NCI-H69 (cell line): Measurements from ENCODE around the gene PDE6B.

ENCODE experiments used
- DNase-seq: peaks from one replicate; lab custom pipeline; 2025; lab: John Stamatoyannopoulos, UW

PDE6B gene

DNA sequence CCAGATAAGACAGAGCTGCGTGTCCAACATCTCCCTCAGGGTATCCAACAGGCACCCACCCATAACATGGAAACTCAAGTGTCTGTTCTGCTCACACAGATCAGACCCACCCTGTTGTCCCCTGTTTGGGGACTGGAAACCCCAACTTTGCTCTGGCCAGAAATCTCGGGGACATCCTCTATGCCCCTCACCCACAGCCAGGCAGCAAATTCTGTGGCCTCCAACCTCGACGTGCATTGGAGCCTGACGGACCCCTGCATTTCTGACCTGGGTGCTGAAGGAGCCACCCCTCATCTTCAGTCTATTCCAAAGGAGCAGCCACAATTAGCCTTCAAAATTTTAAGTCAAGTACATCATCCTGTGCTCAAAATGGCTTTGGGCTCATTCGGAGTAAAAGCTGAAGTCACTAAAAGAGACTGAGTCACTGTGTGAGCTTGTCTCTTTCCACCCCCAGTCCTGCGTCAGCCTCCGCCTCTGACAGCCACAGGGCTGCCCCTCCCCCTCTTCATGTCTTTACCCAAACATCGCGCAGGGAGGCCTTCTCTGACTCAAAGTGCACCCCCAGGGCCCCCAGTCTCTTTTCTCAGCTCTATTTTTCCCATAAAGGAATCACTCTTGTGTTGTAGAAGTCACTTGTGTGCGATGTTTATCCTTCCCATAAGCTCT lies 24.4 kb upstream of the PDE6B start:
- DNase-seq, result no peak

DNA sequence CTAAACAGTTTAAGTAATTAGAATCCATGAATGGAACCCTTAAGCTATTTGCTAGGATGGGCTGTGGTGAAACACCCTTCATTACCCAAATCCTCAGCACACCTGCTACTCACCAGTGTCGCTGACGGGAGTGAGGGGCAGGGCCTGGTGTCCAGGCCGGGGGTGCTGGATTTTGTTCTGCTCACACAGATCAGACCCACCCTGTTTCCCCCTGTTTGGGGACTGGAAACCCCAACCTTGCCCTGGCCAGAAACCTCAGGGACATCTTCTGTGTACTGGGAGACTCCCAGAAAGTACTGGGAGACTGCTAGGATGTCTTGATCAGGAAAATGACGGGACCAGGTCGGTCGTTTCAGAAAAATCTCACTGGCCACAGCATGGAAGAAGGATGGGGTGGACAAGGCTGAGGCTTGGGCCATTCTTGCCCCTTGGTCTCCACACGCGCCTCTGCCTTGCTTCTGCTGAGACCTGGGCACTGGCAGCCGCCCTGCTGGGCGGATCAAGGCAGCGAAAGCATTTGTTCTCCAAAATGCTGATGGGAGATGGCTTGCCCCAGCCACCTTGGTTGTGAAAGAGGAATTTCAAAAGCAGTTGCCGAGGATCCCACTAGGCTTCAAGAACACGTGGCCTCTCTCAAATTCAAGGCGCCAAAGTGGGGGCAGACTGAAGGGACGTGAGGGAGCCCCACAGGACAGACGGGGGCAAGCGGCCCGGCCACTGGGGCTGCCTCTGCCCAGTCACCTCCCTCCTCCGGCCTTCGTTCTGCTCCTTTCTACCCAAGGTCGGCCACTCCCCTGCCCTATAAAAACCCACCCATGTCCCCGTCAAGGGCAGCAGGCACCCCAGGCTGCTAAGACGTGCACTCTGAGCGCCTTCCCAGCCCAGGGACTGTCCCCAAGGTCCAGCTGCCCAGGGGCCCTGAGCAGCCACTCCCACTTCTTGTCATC lies 23.5 kb upstream of the PDE6B start:
- no peak for DNase-seq

DNA sequence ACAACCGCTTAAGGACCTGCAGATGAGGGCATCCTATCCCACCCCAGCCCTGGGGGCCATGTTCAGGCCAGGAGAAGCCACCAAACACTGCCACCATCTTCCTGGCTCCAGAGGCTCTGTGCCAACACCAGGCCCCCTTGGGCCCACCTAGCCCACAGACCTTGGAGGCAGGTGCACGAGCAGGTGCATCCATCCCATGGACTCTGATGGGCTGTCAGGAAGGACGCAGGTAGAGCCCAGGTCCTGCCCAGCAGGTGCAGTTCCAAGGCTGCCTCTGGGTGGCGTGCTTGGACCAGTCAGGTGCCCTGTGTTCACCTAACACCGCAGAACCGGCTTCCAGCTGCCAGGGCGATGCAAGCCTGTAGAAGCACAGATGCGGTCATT lies 22.8 kb upstream of the PDE6B start:
- peak; percentile 66 for DNase-seq

DNA sequence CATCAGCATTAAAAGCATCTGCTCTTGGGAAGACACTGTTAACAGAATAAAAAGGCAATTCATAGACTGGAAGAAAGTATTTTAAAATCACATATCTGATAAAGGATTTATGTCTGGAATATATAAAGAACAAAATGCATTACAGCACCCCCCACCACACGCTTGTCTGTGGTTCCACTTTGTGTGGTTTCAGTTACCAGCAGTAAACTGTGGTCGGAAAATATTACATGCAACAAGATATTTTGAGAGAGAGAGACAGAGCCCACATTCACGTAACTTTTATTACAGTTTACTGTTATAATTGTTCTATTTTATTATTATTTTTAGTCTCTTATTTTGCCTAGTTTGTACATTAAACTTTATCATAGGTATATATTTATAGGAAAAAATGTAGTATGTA lies 21.2 kb upstream of the PDE6B start:
- DNase-seq, result no peak

DNA sequence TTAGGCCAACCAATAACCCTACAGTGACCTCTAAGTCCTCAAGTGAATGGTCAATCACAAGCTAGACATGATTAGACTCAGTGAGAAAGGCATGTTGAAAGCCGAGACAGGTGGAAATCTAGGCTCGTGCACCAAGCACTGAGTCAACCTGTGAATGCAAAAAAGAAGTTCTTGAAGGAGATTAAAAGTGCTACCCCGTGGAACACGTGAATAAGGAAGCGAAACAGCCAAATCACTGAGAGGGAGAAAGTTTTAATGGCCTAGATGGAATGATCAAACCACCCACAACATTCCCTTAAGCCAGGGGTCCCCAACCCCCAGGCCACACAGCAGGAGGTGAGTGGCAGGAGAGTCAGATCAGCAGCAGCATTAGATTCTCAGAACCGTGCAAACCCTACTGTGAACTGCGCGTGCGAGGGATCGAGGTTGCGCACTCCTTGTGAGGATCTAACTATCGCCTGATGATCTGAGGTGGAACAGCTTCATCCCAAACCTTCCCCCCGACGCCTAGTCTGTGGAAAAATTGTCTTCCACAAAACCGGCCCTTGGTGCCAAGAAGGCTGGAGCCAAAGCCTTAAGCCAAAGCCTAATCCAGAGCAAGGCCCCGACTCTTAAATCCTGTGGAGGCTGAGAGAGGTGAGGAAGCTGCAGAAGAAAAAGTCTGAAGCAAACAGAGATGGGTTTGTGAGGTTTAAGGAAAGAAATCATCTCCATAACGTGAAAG lies 19.5 kb upstream of the PDE6B start:
- no peak for DNase-seq

DNA sequence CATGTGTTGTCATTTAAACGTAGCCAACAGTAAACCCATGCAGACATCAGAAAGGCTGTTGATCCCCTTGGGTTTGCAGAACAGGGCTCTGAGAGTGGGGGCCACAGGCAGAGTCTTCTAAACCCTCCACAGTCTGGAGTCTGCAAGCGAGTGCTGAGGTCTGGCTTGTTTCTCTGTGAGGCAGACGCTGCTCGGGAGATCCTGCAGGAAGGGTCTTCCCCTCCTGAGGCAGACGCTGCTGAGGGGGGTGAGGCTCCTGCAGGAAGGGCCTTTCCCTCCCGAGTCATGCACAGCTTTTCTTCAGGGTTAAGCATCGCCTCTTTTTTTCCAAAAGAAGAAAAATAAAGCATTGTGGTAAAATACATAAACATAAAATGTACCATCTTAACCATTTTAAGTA lies 17.1 kb upstream of the PDE6B start:
- DNase-seq, result no peak

DNA sequence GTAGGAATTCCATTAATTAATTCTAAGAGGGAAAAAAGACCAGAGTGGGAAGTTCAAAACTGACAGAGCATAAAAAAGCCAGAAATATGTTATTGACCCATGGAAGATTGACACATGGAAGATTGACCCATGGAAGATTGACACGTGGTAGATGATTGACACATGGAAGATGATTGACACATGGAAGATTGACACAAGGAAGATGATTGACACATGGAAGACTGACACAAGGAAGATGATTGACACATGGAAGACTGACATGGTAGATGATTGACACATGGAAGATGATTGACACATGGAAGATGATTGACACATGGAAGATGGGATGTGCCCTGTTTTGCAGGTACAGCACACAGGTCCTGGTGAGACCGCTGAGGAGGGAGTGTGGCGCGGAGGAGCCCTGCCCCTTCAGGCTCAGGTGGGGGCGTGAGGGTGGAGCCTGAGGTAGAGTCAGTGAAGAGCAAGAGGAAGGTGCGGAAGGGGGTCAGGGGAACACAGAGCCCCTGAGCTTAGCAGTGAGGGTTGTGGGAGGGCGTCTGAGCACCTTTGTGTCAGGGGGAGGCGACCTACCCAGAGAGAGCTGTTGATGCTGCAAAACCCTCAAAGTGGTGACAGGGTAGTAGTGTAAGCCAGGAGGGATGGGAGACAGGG lies 15.8 kb upstream of the PDE6B start:
- no peak for DNase-seq

DNA sequence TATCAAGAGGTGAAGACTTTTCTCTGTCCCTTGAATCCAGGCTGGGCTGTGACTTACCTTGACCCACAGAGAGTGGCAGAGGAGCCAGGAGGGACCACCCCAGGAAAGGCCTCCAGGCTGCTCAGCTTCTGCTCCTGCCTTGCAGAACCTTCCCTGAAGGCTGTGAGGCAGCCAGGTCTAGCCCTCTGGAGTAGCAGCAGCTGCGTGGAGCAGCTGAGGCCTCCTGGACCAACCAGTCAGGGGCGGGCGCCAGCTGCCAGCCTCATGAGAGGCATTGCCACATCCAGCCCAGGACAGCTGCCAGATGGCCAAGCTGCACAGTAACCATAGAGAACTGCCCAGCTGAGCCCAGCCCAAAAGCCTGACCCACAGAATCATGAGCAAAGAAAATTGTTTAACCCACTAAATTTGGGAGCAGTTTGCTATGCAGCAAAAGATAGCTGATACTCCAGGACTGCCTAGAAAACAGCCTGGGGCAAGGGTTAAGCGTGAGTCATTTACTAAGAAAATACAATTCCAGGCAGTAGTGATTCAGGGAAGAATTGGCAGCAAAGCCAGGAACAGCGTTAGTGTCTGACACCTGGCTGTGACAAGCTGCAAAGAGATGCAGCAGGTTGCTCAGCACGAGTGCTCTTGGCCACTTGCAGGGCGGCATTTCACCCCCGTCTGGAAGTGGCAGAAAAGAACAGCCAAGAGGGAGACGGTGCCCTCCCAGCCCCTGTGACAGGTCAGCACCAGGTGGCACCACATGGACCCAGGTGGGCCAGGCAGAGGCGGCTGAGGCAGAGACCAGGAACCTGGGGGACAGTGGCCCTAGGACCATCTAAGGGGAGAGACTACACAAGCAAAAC lies 14.7 kb upstream of the PDE6B start:
- DNase-seq, result peak; percentile 80

DNA sequence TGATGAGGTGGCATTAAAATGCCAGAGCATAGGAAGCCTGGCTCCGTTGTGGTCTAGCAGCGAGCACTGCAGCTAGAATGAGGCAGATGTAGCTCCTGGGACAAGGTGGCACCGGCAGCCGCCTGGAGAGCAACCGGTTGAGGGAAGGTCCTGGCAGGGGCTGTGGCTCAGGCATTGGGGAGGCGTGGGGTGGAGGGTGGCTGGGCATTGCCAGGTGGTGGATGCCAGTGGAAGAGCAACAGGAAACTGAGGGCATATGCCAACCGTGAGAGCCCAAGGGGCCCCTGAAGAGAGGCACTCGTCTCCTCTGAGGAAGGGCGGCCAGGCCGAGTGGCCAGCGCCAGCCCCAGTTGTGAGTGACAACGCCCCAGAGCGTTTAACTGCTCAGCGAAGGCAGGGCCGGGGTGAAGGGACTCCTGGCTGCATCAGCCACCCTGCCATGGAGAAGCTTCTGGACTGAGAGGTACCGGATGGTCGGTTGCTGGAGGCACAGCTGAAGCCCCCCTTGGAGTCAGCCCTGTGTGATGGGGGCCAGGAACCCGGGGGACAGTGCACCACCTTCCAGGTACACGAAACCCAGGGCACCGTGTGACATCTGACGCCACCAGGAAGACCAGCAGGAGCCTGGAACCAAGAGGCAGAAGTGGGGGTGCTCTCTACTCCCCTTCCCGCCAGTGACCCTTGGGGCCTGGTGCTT lies 13.2 kb upstream of the PDE6B start:
- DNase-seq, result no peak

DNA sequence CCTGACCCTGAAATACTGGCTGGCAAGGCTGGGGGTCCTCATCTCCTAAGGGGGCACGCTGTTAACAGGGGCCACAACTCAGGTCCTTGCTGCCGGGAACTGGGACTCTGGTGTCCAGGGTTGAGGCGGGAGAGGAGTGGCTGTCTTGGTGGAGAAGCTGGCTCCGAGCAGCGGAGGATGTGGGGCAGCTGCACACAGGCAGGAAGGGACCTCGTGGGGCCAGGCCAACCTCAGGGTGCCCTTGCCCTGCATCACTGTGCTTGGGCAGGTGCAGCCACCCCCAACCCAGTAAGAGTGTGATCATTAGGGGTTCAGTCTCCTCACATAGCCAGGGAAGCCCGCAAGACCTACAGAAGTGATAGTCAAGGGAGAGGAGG lies 12.6 kb upstream of the PDE6B start:
- no peak for DNase-seq

DNA sequence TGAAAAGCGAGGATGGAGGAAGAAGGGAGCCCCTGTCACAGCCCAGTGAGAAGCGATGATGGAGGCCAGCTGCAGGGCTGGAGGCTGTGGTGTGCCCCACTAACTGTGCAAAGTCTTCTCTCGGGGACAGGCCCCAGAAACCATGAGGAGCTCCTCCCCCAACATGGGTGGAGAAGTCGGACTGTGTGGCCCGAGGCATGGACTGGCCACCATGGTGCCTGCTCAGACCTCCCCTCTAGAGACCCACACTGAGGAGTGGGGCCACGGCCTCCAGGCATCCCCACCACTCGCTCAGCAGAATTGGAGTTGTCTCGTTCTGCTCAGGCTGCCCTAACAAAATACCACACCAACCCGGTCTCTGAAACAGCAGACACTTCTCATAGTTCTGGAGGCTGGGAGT lies 12.2 kb upstream of the PDE6B start:
- DNase-seq, result no peak

DNA sequence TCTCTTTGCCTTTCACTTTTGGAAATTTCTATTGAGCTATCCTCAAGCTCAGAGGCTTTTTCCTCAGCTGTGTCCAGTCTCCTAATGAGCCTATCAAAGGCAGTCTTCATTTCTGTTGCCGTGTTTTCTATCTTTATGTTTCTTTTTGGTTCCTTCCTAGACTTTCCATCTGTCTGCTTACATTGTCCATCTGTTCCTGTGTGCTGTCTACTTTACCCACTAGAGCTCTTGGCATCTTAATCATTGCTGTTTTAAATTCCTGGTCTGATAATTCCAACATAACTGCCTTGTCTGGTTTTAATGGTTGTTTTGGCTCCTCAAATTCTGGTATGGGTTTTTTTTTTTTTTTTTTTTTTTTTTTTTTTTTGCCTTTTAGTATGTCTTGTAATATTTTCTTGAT lies 9.3 kb upstream of the PDE6B start:
- no peak for DNase-seq

DNA sequence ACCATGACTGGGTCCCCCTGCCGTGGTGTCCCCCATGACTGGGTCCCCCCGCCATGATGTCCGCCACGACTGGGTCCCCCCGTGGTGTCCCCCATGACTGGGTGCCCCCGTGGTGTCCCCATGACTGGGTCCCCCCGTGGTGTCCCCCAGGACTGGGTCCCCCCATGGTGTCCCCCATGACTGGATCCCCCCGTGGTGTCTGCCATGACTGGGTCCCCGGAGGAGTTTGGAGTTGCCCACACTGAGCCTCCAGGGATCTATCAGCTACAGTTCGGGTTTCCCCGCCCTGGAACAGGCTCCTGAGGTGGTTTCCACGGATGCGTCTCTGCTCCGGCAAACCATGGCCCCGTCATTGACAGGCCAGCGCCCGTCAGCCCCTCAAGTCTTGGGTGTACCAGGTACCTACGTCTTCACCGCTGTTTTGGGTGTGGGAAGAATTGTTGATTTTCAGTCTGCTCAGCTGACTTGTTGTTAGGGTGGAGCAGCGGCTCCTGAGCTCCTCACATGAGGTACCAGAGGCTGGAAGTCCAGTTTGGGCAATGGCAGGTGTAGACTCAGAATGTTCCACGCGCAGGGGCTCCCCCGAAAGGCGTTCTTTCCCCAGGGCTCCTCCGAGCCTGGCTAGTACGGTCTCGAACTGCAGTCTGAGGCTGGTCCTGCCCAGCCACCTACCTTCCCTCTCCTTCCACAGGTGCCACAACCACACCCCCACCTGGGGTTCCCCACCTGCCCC lies 8.3 kb upstream of the PDE6B start:
- no peak for DNase-seq

DNA sequence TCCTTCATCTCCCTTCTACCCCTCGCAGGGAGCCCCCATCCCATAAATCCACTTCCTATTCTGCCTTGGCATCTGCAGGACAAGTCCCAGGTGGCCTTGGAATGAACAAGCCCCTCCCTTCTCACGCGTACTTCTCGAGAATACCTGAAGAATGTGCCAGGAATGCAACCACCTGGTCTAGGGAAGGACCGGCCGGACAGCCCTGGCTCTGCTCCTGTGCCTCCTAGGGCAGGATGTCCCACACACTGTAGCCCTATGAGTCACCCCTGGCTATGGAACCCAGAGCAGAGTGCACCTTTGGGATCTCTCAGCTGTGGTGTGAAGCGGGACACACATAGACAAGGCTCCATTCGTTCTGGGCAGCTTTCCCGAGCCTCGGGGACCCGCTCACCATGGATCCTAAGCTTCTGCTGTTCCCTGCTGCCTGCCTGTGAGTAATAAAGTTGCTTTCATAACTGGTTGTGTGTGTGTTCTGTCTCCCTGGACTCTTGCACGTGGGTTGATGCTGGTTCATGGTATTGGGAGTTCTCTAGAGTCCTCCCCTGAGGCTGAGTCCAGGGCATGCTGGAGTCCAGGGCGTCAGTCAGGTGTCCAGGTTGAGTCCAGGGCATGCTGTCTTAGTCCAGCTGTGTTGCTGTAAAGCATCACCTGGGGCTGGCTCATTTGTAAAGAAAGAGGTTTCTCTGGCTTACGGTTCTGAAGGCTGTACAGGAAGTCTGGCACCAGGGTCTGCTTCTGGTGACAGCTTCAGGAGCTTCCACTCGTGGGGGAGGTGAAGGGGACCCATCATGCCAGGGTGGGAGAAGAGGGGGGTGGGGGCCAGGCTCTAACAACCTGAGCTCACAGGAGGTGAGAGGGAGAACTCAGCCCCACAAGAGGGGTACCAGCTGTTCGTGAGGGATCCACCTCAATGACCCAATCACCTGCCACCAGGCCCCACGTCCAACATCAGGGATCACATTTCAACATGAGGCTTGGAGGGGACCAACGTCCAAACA lies 7.4 kb upstream of the PDE6B start:
- DNase-seq, result no peak

DNA sequence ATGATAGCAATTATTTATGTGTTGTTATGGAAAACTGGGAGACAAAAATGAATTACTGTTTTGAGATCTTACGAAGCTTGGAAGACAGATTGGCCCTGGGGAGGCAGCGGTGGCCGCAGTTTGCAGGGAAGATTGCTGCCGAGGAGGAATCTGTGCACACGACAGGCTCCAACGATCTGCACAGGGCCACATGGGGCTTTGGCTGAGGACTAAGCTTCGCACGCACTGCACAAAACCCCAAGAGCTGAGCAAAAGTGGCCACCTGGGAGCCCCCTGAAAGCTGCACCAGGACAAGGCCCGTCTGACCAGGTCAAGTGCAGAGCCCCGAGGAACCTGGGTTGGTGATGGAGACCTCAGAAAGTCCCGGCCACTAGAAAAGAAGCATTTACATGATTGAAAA lies 5.2 kb upstream of the PDE6B start:
- DNase-seq, result no peak

DNA sequence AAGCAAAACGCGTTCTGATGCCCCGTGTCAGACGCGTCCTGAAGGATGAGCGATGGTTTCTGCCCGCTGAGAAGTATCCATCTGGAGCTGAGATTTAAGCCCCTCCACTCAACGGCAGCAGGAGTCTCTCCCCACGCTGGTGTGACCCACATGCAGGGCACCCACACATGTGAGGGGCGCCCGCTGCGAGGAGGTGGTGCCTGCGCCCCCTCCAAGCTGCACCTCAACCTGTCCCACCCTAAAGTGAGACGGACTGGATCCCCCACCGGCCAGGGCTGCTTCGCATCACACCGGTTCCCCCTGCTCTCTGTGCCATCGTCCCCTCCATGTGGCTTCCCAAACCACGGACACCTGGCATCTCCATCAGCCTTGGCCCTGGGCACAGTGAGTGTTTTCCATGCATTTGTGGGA lies 4.5 kb upstream of the PDE6B start:
- DNase-seq, result no peak

DNA sequence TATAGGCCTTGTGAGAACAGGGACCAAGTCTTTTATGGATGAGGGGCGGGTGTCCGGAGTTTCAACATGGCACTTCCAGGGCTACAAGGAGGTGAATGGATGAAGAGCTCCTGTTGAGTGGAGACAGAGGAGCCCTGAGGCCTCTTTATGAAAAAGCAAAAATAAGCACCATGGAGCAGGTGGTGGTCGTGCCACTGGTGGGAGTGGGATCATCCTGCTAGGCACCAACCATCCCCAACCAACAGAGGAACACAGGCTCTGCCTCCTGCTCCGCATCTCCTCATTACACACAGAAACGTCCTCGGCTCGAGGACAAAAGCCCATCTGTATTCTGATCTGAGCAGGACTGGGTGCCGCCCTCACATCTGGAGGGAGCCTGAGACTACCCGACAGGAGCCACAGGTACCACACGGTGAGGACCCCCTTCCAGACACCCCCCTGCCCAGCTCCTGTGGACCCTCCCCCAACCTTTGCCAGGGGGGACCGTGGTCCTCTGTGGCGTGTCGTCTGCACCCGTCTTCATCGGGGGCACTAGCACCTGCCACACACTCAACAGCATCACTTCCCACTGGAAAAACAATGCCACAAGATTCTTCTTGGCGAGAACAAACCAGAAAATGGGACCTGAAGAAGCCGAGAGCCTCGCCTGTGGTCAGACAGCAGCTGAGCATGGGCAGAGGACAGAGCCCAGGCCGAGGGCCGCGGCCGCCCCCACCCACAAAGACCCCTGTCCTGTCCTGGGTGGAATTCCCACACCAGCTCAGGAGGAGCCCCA lies 3.9 kb upstream of the PDE6B start:
- DNase-seq, result no peak
